HepG2 (cell line): ENCODE data around the gene NSD2. TPM values are rescaled to one million over a fixed set of nuclear protein-coding genes. Genes with fewer than 3 reads are reported as not detected.

ENCODE experiments used
- DZIP1 ChIP-seq: sonication (generic); formaldehyde crosslinking; IDR thresholded peaks from 2 replicates; pipeline ENCODE4 v1.5.0; 2020; ENCODE audit warnings: mild to moderate bottlenecking, missing genetic modification reagents
- GATAD2A ChIP-seq: IDR thresholded peaks from 2 replicates; pipeline ENCODE4 v1.6.1; 2016
- HOXA5 ChIP-seq: sonication (generic); formaldehyde crosslinking; IDR thresholded peaks from 2 replicates; pipeline ENCODE4 v1.4.0; 2020; ENCODE audit warnings: missing genetic modification reagents
- IRF9 ChIP-seq: sonication (generic); formaldehyde crosslinking; IDR thresholded peaks from 2 replicates; pipeline ENCODE4 v1.8.0; 2022; ENCODE audit warnings: missing genetic modification reagents, mild to moderate bottlenecking, borderline replicate concordance
- KLF13 ChIP-seq: sonication (generic); formaldehyde crosslinking; IDR thresholded peaks from 2 replicates; pipeline ENCODE4 v1.4.0; 2020; ENCODE audit warnings: mild to moderate bottlenecking, missing genetic modification reagents
- MAZ ChIP-seq, 2 experiments: sonication (generic) in 1 of 2; formaldehyde crosslinking in 1 of 2; IDR thresholded peaks; 2 replicates each; pipeline versions ENCODE4 v1.5.0 to v1.6.1; 2012 to 2020; ENCODE audit warnings: low read depth in 2 of 2, mild to moderate bottlenecking in 2 of 2, borderline replicate concordance in 1 of 2, improper control_type of control experiment in 1 of 2, low read length in 1 of 2, missing genetic modification reagents in 1 of 2, moderate library complexity in 1 of 2
- MXI1 ChIP-seq: IDR thresholded peaks from 3 replicates; pipeline ENCODE4 v1.6.1; 2012; ENCODE audit warnings: low read depth, low read length, inconsistent platforms, borderline replicate concordance
- NR2C2 ChIP-seq: sonication (generic); formaldehyde crosslinking; IDR thresholded peaks from 2 replicates; pipeline ENCODE4 v1.4.0; 2020; ENCODE audit warnings: missing genetic modification reagents, mild to moderate bottlenecking, moderate library complexity, borderline replicate concordance
- PAXIP1 ChIP-seq: sonication (generic); formaldehyde crosslinking; conservative IDR thresholded peaks from 2 replicates; pipeline ENCODE4 v1.4.0; 2020; ENCODE audit warnings: mild to moderate bottlenecking, missing genetic modification reagents, moderate library complexity
- POLR2G ChIP-seq: fragments of 200-400 bp; formaldehyde crosslinking; IDR thresholded peaks from 2 replicates; pipeline ENCODE4 v1.6.1; 2018; ENCODE audit warnings: mild to moderate bottlenecking, low read depth, low read length, moderate library complexity
- PRPF4 ChIP-seq: fragments of 200-400 bp; formaldehyde crosslinking; IDR thresholded peaks from 2 replicates; pipeline ENCODE4 v1.6.1; 2016; ENCODE audit warnings: low read length, low read depth; ENCODE audit not compliant: poor library complexity, severe bottlenecking
- RXRB ChIP-seq: IDR thresholded peaks from 2 replicates; pipeline ENCODE4 v1.6.1; 2016; ENCODE audit warnings: borderline replicate concordance, missing genetic modification reagents, missing compliant biosample characterization
- TMF1 ChIP-seq: sonication (generic); formaldehyde crosslinking; IDR thresholded peaks from 2 replicates; pipeline ENCODE4 v1.8.1; 2022; ENCODE audit warnings: low read depth, missing genetic modification reagents
- ZHX1 ChIP-seq: sonication (generic); formaldehyde crosslinking; IDR thresholded peaks from 2 replicates; pipeline ENCODE4 v1.8.1; 2022; ENCODE audit warnings: low read depth, mild to moderate bottlenecking, missing genetic modification reagents
- ZNF12 ChIP-seq: sonication (generic); formaldehyde crosslinking; IDR thresholded peaks from 2 replicates; pipeline ENCODE4 v1.5.0; 2020; ENCODE audit warnings: missing genetic modification reagents
- ZNF788 ChIP-seq: sonication (generic); formaldehyde crosslinking; IDR thresholded peaks from 2 replicates; pipeline ENCODE4 v1.5.0; 2020; ENCODE audit warnings: mild to moderate bottlenecking, missing genetic modification reagents, borderline replicate concordance
- polyA plus RNA-seq, 8 experiments: library from polyadenylated mRNA; depleted of rRNA in 3 of 8; stranded (reverse) in 7 of 8; unstranded in 1 of 8; fragments of >200 nt; fragmentation: Illumina TruSeq in 4 of 8; extraction: Trizol in 4 of 8; gene quantifications; 2 replicates each; pipeline versions ENCODE4 v1.2.1 to v1.2.3, GENCODE V29; 2011 to 2016; ENCODE audit warnings: low read depth in 4 of 8, missing spikeins in 1 of 8, mixed read lengths in 1 of 8; ENCODE audit not compliant: insufficient read depth in 1 of 8
- total RNA-seq, 5 experiments: library from RNA; depleted of rRNA; stranded (reverse); fragments of >200 nt; fragmentation: Illumina TruSeq; extraction: Trizol; gene quantifications; 2 replicates each; pipeline ENCODE4 v1.2.3, GENCODE V29; 2016; ENCODE audit warnings: low read depth in 1 of 5

NSD2 gene
- total and polyA plus RNA-seq, 2 of the 13 experiments (the other 11 are each of a cell fraction or from before 2014, with no cell fraction given), result 22.0 to 65.9 TPM

GRCh38 chr4:1856071-1856942 lies 14.9 kb upstream of the NSD2 start, which contains the start of gene LETM1 (continued):
- 0 out of 2 replicates have a peak, but pooled peaks have one; percentile 44 for TF ChIP-seq PAXIP1 (CRISPR knock-in tag)
- TF ChIP-seq PRPF4, result no peak
- peak; percentile 76; the same call in 1 of the 2 replicates for TF ChIP-seq TMF1
- peak; percentile 94 for TF ChIP-seq NR2C2 (CRISPR knock-in tag)
- TF ChIP-seq IRF9 (CRISPR knock-in tag), result no peak; the same call in 1 of the 2 replicates
- TF ChIP-seq ZHX1 (CRISPR knock-in tag), result no peak; the same call in 1 of the 2 replicates
- peak; percentile 77; the same call in 1 of the 2 replicates for TF ChIP-seq HOXA5 (CRISPR knock-in tag)
- no peak for TF ChIP-seq KLF13 (CRISPR knock-in tag)
- no peak; the same call in 1 of the 2 replicates for TF ChIP-seq MAZ (IDR thresholded peaks at IDR 0.05; ENCODE audit: borderline replicate concordance, low read depth, low read length)
- peak; percentile 84 for TF ChIP-seq MAZ (CRISPR knock-in tag; IDR thresholded peaks at IDR 0.05; ENCODE audit: low read depth)
- TF ChIP-seq POLR2G, result peak; percentile 91
- peak; percentile 27; the same call in 1 of the 2 replicates for TF ChIP-seq RXRB
- peak; percentile 36; the same call in 1 of the 2 replicates for TF ChIP-seq ZNF788 (CRISPR knock-in tag)
- no peak for TF ChIP-seq DZIP1
- TF ChIP-seq MXI1, result peak; percentile 89; the same call in 1 of the 3 replicates
- TF ChIP-seq ZNF12 (CRISPR knock-in tag), result no peak
- peak; percentile 40 for TF ChIP-seq GATAD2A
